GM18858 (cell line): ENCODE measurements around the gene TMEM101.
"Not testable (repeated sequence)": the region's sequence is repeated elsewhere in the genome, so short reads cannot be mapped to it uniquely, and the experiment has no call there.

ENCODE experiments used
- ATAC-seq: cut with Tn5 transposase; IDR thresholded peaks from one replicate; pipeline ENCODE4 v1.9.1; 2021; ENCODE audit not compliant: unreplicated experiment

Gene TMEM101

DNA sequence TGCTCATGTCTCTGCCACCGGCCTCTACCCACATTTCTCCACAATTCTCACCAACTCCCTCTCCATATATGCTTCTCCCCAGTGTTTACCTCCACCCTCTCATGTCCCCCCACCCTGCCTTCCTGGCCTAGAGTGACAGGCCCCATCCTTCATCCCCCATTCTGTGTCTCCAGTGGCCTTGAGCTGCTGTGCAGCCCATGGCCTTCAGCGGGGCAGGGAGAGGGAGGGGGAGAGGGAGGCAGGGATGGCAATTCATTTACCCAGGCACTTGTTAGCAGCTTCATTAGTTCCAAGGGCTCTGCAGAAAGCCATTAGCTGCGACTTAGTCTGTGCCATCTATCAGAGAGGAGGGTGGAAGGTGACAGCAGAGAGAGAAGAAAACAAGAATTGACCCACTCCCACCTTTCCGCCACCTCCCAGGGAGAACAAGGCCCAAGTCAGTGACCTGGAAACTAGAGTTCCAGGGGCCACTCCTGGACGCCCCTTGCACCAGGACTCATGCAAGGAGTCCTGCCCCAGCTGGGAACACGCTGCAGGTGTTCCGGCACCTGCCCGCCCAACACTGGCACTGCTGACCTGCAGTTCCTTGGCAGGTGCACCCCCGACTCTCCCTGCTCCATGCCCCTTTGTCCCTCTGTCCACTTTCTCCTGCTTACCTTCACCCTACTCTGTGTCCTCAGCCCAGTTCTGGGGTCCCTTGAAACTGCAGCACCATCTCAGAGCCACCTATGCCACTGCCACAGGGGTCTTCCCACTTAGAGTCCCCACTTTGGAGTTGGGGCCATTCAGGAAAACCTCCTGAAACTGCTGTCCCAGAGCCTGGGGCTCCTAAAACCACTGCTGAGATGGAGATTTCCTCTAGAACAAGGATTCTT lies 37.6 kb downstream of the TMEM101 start:
- no peak for ATAC-seq

DNA sequence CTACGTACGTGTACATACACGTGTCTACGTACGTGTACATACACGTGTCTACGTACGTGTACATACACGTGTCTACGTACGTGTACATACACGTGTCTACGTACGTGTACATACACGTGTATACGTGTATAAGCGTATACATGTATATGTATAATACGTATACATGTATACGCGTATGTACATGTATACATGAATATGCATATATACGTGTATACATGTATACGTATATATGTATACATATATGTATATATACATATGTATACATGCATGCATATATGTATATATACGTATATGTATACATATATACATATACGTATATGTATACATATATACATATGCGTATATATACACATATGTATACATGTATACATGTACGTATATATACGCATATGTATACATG lies 38.9 kb downstream of the TMEM101 start:
- no peak for ATAC-seq

DNA sequence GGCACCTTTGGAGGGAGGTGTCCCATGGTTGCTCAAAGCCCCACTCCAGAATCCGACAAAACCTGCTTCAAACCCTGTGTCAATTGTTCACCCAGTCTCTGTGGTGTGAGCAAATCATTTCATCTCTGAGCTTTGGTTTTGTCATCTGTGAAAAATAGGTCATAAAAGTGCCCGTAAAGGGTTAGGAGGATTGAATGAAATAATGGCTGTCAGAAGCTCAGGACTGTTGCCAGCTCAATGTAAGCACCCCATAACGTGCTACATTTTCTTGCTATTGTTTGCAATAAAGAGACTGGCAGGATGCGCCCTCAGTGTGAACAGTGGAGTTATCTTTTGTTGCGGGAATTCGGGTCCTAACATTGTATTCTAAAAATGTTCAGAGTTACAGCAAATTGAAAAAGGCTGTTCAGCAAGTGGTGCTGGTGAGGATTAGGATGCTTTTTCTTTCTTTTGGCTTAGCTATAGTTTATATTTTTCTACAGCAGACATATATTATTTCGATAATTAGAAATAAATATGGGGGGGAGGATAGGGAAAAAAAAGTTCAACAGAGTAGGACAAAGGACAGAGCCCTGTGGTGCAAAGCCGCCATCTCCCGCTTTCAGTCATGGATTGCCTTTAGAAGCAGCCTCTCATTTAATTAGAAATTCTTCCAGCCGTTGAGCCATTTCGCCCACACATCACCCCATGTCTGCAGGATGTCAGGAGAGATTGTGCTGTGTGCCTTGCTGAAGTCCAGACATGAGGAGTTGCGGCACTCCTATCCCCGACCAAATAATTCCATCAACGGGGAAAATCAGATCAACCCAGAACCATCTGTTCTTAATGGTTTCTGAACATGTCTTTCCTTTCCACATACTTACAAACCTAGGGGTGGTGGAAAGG lies 40.1 kb downstream of the TMEM101 start:
- no peak for ATAC-seq

DNA sequence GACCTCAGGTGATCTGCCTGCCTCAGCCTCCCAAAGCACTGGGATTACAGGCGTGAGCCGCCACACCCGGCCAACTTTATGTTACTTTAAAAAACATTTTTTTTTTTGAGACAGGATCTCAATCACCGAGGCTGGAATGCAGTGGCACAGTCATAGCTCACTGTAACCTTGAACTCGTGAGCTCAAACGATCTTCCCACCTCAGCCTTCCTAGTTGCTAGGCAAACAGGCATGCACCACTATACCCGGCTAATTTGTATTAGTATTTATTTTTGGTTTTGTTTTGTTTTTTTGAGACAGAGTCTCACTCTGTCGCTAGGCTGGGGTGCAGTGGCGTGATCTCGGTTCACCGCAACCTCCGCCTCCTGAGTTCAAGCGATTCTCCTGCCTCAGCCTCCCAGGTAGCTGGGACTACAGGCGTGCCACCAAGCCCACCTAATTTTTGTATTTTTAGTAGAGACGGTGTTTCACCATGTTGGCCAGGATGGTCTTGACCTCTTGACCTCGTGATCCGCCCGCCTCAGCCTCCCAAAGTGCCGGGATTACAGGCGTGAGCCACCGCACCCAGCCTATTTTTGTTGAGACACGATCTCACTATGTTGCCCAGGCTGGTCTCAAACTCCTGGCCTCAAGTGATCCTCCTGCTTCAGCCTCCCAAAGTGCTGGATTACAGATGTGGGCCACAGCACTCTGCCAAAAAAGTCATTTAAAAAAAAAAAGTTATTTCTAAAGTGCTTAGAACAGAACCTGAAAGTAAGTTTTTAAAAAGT lies 42.1 kb downstream of the TMEM101 start:
- ATAC-seq: not testable (repeated sequence)

DNA sequence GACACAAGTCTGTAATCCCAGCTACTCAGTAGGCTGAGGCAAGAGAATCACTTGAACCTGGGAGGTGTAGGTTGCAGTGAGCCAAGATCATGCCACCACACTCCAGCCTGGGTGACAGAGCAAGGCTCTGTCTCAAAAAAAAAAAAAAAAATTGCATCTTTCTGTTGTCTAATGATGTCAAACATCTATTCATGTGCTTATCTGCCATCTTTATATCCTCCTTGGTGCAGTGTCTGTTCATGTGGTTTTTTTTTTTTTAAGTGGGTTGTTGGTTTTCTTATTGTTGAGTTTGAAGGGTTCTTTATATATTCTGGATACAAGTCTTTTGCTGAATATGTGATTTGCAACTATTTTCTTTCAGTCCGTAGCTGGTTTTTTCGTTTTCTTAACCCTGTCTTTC lies 43.3 kb downstream of the TMEM101 start:
- not testable (repeated sequence) for ATAC-seq

DNA sequence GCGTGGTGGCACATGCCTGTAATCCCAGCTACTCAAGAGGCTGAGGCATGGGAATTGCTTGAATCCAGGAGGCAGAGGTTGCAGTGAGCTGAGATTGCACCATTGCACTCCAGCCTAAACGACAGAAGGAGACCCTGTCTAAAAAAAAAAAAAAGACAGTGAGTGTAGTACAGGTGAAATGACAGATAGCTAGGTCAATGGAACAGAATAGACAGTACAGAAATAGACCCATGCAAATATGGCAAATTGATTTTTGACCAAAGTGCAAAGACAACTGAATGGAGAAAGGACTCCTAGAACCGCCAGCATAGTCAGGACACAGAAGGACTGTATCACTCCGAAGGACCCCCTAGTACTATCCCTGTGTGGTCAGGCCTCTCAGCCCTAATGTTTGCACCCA lies 44.4 kb downstream of the TMEM101 start:
- no peak for ATAC-seq

DNA sequence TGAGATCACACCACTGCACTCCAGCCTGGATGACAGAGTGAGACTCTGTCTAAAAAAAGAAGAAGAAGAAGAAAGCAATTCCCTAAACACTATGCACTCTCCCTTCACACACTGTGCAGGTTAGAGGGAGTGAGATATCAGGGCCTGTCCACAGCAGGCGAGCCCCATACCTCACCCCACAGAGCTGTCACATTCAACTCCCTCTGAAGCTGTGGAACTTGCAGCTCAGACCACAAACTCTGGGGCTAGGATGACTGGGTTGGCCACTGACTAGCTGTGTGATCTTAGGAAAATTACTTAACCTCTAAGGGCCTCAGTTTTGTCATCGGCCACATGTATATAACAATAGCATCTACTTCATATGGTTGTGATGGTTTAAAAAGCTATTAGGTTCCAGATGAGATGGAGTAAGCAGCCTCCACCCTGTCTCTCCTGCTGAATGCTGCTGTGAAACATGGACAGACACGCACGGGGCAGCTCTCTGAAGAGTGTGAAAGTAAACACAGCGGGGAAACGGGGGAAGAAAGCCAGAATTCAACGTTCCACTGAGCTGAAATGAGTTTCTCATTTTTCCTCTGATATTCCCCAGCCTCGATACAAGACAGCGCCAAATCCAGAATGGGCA lies 47.4 kb downstream of the TMEM101 start:
- no peak for ATAC-seq

DNA sequence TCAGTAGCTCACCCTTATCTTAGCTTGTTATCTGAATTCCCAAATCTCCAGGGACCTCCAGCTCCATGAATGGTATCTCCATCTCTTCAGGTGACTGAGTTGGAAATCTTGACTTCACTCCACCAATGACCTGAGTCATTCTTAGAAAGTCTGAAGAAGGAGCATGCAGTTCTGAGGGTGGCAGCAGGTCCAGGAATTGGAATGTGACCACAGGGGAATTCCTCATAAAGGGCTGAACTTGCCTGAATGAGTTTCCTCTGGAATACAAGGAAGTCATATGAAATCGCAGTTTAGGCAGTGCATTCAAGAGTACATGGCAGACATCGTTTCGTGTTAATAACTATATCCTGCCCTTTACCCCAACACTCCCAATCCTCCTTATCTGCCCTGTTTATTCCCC lies 48.5 kb downstream of the TMEM101 start:
- no peak for ATAC-seq

DNA sequence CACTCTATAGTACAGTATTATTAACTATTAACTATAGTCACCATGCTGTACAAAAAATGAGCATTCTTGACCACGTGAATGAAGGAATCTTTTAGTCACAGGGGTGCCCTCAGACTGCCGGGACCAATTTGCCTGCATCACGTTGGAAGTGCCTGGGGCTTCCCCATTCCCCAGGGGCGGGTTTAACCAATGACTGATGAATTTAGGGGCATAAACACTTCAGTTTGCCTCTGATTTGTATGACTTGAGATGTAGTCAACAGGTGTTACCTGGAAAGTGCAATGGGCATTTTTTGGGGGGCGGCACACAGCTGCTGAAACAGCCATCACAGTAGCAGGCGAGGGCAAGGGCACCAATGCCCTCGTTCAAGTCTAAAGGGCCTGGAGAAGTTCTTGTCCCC lies 52.3 kb downstream of the TMEM101 start:
- ATAC-seq: no peak

DNA sequence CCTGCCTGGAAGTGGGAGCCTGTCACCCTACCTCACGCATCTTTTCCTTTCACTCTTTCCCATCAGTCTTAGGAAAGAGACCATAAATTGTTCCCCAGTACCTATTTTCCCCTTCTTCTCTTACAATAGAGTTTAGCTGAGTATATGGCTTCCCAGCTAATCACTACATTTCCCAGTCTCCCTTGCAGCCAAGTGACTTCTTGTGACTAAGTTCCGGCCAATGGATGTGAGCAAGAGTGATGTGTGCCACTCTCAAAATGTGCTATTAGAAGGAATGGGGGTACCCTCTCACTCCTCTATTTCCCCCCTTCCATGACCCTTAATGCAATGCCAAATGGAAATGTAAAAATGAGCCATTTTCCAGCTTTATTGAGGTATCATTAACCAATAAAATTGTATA lies 52.8 kb downstream of the TMEM101 start:
- ATAC-seq: no peak

DNA sequence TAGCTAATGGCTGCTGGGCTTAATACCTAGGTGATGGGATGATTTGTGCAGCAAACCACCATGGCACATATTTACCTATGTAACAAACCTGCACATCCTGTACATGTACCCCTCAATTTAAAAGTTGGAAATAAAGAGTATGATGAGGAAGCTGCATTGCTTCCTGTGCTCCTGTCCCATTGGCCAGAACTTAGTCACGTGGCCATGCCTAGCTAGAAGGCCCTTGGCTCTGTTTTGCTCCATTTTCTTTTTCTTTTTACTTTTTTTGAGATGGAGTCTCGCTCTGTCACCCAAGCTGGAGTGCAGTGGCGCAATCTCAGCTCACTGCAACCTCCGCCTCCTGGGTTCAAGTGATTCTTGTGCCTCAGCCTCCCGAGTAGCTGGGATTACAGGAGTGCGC lies 53.5 kb downstream of the TMEM101 start:
- not testable (repeated sequence) for ATAC-seq
